GM12878 (cell line): Measurements from ENCODE around the gene SLC24A3.

Experiments
- CREB1 ChIP-seq: IDR thresholded peaks from 2 replicates; pipeline ENCODE4 v1.6.1; 2012; ENCODE audit warnings: low read depth, mild to moderate bottlenecking, inconsistent platforms
- EP300 ChIP-seq, 2 experiments: fragments of 150-350 bp in 1 of 2; IDR thresholded peaks; 2 replicates each; pipeline ENCODE4 v1.6.1; 2011 to 2012; ENCODE audit warnings: low read depth in 2 of 2, low read length in 2 of 2, borderline replicate concordance in 1 of 2, improper control_type of control experiment in 1 of 2, inconsistent platforms in 1 of 2; ENCODE audit not compliant: control insufficient read depth in 1 of 2
- JUNB ChIP-seq: IDR thresholded peaks from 2 replicates; pipeline ENCODE4 v1.6.1; 2016; ENCODE audit warnings: antibody characterized with exemption, mild to moderate bottlenecking
- RCOR1 ChIP-seq: conservative IDR thresholded peaks from 2 replicates; pipeline ENCODE4 v1.6.1; 2012; ENCODE audit warnings: low read depth, low read length, improper control_type of control experiment
- SMC3 ChIP-seq: IDR thresholded peaks from 2 replicates; pipeline ENCODE4 v1.6.1; 2011; ENCODE audit warnings: low read length, improper control_type of control experiment, borderline replicate concordance
- TBL1XR1 ChIP-seq: IDR thresholded peaks from 2 replicates; pipeline ENCODE4 v1.6.1; 2012; ENCODE audit warnings: low read depth, low read length, improper control_type of control experiment
- TCF12 ChIP-seq: IDR thresholded peaks from 2 replicates; pipeline ENCODE4 v1.6.1; 2011; ENCODE audit warnings: low read depth, mild to moderate bottlenecking, low read length
- ZNF24 ChIP-seq: fragments of 450-650 bp; IDR thresholded peaks from 2 replicates; pipeline ENCODE4 v1.6.1; 2017; ENCODE audit warnings: antibody characterized with exemption, mild to moderate bottlenecking
- TF ChIP-seq, protein P1 (sequence below), 3 experiments: IDR thresholded peaks in 2 of 3; conservative IDR thresholded peaks in 1 of 3; 2 replicates each; pipeline ENCODE4 v1.5.1; 2011; ENCODE audit warnings: low read depth in 3 of 3, low read length in 3 of 3, mild to moderate bottlenecking in 3 of 3, control low read depth in 2 of 3, moderate library complexity in 2 of 3, inconsistent platforms in 1 of 3, mixed read lengths in 1 of 3; ENCODE audit not compliant: control insufficient read depth in 2 of 3, insufficient read depth in 1 of 3; ENCODE audit errors: extremely low read depth in 1 of 3
- TF ChIP-seq, protein P2 (sequence below): IDR thresholded peaks from 2 replicates; pipeline ENCODE4 v1.6.1; 2012; ENCODE audit warnings: mild to moderate bottlenecking, low read depth, low read length
- TF ChIP-seq, protein P3 (sequence below): IDR thresholded peaks from 2 replicates; pipeline ENCODE4 v1.6.1; 2012; ENCODE audit warnings: low read length, inconsistent platforms

DNA sequence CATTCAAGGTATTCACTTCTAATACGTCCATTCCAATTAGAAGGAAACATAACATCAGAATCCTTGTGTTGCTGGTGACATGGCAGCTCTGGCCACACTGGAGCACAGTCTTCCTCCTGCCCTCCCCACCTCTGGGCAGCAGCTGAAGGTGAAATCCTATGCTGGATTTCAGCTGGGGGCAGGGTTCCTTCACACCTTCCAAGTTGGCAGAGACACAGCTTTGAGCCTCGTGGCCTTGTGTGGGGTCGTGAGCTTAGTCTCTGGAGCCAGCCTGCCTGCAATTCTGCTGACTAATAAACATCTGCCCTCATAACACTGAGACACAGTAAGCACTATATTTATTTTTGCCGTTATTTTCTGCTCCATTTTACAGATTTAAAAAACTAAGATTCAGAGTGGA, 326.7 kb downstream of the SLC24A3 start:
- TF ChIP-seq, protein P1, sequence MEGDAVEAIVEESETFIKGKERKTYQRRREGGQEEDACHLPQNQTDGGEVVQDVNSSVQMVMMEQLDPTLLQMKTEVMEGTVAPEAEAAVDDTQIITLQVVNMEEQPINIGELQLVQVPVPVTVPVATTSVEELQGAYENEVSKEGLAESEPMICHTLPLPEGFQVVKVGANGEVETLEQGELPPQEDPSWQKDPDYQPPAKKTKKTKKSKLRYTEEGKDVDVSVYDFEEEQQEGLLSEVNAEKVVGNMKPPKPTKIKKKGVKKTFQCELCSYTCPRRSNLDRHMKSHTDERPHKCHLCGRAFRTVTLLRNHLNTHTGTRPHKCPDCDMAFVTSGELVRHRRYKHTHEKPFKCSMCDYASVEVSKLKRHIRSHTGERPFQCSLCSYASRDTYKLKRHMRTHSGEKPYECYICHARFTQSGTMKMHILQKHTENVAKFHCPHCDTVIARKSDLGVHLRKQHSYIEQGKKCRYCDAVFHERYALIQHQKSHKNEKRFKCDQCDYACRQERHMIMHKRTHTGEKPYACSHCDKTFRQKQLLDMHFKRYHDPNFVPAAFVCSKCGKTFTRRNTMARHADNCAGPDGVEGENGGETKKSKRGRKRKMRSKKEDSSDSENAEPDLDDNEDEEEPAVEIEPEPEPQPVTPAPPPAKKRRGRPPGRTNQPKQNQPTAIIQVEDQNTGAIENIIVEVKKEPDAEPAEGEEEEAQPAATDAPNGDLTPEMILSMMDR (IDR thresholded peaks at IDR 0.05 in 2 of 3, conservative IDR thresholded peaks at IDR 0.05 in 1 of 3; ENCODE audit: control insufficient read depth in 2 of 3, extremely low read depth in 1 of 3, insufficient read depth in 1 of 3, low read depth in 3 of 3, low read length in 3 of 3), result no peak
- TF ChIP-seq JUNB, result no peak
- no peak for TF ChIP-seq TCF12
- TF ChIP-seq, protein P2, sequence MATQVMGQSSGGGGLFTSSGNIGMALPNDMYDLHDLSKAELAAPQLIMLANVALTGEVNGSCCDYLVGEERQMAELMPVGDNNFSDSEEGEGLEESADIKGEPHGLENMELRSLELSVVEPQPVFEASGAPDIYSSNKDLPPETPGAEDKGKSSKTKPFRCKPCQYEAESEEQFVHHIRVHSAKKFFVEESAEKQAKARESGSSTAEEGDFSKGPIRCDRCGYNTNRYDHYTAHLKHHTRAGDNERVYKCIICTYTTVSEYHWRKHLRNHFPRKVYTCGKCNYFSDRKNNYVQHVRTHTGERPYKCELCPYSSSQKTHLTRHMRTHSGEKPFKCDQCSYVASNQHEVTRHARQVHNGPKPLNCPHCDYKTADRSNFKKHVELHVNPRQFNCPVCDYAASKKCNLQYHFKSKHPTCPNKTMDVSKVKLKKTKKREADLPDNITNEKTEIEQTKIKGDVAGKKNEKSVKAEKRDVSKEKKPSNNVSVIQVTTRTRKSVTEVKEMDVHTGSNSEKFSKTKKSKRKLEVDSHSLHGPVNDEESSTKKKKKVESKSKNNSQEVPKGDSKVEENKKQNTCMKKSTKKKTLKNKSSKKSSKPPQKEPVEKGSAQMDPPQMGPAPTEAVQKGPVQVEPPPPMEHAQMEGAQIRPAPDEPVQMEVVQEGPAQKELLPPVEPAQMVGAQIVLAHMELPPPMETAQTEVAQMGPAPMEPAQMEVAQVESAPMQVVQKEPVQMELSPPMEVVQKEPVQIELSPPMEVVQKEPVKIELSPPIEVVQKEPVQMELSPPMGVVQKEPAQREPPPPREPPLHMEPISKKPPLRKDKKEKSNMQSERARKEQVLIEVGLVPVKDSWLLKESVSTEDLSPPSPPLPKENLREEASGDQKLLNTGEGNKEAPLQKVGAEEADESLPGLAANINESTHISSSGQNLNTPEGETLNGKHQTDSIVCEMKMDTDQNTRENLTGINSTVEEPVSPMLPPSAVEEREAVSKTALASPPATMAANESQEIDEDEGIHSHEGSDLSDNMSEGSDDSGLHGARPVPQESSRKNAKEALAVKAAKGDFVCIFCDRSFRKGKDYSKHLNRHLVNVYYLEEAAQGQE, result no peak
- TF ChIP-seq, protein P3, sequence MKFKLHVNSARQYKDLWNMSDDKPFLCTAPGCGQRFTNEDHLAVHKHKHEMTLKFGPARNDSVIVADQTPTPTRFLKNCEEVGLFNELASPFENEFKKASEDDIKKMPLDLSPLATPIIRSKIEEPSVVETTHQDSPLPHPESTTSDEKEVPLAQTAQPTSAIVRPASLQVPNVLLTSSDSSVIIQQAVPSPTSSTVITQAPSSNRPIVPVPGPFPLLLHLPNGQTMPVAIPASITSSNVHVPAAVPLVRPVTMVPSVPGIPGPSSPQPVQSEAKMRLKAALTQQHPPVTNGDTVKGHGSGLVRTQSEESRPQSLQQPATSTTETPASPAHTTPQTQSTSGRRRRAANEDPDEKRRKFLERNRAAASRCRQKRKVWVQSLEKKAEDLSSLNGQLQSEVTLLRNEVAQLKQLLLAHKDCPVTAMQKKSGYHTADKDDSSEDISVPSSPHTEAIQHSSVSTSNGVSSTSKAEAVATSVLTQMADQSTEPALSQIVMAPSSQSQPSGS, result no peak
- no peak for TF ChIP-seq TBL1XR1
- no peak for TF ChIP-seq RCOR1
- no peak for TF ChIP-seq SMC3
- no peak for TF ChIP-seq ZNF24
- TF ChIP-seq EP300 (IDR thresholded peaks at IDR 0.05; ENCODE audit: borderline replicate concordance in 1 of 2, control insufficient read depth in 1 of 2, low read depth in 2 of 2, low read length in 2 of 2), result no peak
- no peak for TF ChIP-seq CREB1
